Tibial nerve (tissue), 4 donors: ENCODE data around the gene MROH2B. TPM values are rescaled to one million over a fixed set of nuclear protein-coding genes. Genes with fewer than 3 reads are reported as not detected.
"Not testable (repeated sequence)": the region's sequence is repeated elsewhere in the genome, so short reads cannot be mapped to it uniquely, and the experiment has no call there.

Experiments
- DNase-seq, 2 donors: peaks; one replicate each; pipeline ENCODE4 v3.0.0-alpha.2; 2019; ENCODE audit warnings: low spot score in 2 of 2
- H3K27ac ChIP-seq, 4 donors: fragments of 200-600 bp; sonication (generic) in 3 of 4; one replicate each; pipeline ENCODE4 v1.5.1; 2017 to 2019; ENCODE audit warnings: mild to moderate bottlenecking in 1 of 4
- H3K27me3 ChIP-seq, 2 donors: fragments of 200-600 bp; sonication (generic) in 1 of 2; one replicate each; pipeline versions ENCODE4 v1.5.1 to v1.6.0; 2017 to 2019
- H3K36me3 ChIP-seq, 3 donors: fragments of 200-600 bp; sonication (generic); one replicate each; pipeline ENCODE4 v1.5.1; 2018 to 2019
- H3K4me1 ChIP-seq, 4 donors: fragments of 200-600 bp; sonication (generic) in 3 of 4; one replicate each; pipeline ENCODE4 v1.5.1; 2017 to 2019
- H3K4me3 ChIP-seq, 4 donors: fragments of 200-600 bp; sonication (generic) in 3 of 4; one replicate each; pipeline ENCODE4 v1.5.1; 2017 to 2019; ENCODE audit warnings: mild to moderate bottlenecking in 1 of 4, moderate library complexity in 1 of 4
- H3K9me3 ChIP-seq, 4 donors: fragments of 200-600 bp; sonication (generic) in 3 of 4; one replicate each; pipeline ENCODE4 v1.5.1; 2017 to 2019
- CTCF ChIP-seq, 5 experiments: fragments of 200-600 bp in 3 of 5; fragments of 450-650 bp in 2 of 5; sonication (generic) in 3 of 5; IDR thresholded peaks; one replicate each; pipeline ENCODE4 v1.5.1; 2016 to 2019; ENCODE audit warnings: antibody characterized with exemption in 5 of 5, mild to moderate bottlenecking in 3 of 5, moderate library complexity in 2 of 5
- EP300 ChIP-seq, 2 donors: sonication (generic); formaldehyde crosslinking; IDR thresholded peaks; one replicate each; pipeline ENCODE4 v1.6.1; 2017; ENCODE audit warnings: antibody characterized with exemption in 2 of 2, mild to moderate bottlenecking in 1 of 2
- POLR2A ChIP-seq, 2 donors: fragments of 450-650 bp; IDR thresholded peaks; one replicate each; pipeline ENCODE4 v1.6.1; 2017; ENCODE audit warnings: antibody characterized with exemption in 2 of 2, mild to moderate bottlenecking in 2 of 2, moderate library complexity in 2 of 2
- WGBS, 2 donors: methylation state at CpG; one replicate each; pipeline ENCODE4 v1.1.5; 2018; 5-methylcytosine and 5-hydroxymethylcytosine counted together
- total RNA-seq, 4 donors: library from RNA; depleted of rRNA; stranded (reverse); fragments of >200 nt; gene quantifications; one replicate each; pipeline ENCODE4 v1.1.0, GENCODE V29; 2016

The MROH2B gene
- total RNA-seq, 4 donors from 2014 or later, result not detected

GRCh38 chr5:41057940-41058339 is 13.2 kb downstream of the MROH2B start:
- Histone ChIP-seq H3K36me3 (no peaks in the 10 kb centered on the region), H3K4me3 (no peak overlapping the region), H3K27ac (no peak overlapping the region), H3K9me3 (no peaks in the 10 kb centered on the region), H3K27me3 (no peaks in the 10 kb centered on the region), H3K4me1 (no peaks in the 10 kb centered on the region)
- no peak for TF ChIP-seq CTCF (IDR thresholded peaks at IDR 0.05)
- TF ChIP-seq POLR2A (IDR thresholded peaks at IDR 0.05), result no peak
- no peak for TF ChIP-seq EP300 (IDR thresholded peaks at IDR 0.05)
- no peak for DNase-seq
- WGBS, 2 donors, result 94 to 95% methylated on average over 9 of the region's 9 CpGs

GRCh38 chr5:41057231-41057630 is 13.9 kb downstream of the MROH2B start:
- DNase-seq, result no peak
- Histone ChIP-seq H3K27me3 (no peaks in the 10 kb centered on the region), H3K9me3 (no peaks in the 10 kb centered on the region), H3K4me3 (no peak overlapping the region), H3K27ac (no peak overlapping the region), H3K36me3 (no peaks in the 10 kb centered on the region), H3K4me1 (no peaks in the 10 kb centered on the region)
- TF ChIP-seq EP300 (IDR thresholded peaks at IDR 0.05) (no peak), POLR2A (IDR thresholded peaks at IDR 0.05) (no peak), CTCF (IDR thresholded peaks at IDR 0.05) (no peak)
- WGBS, 2 donors, result 84 to 90% methylated on average over 5 of the region's 5 CpGs

- Histone ChIP-seq H3K4me3 (no peak overlapping the region), H3K4me1 (peaks cover 0 to 10% (median 4%) of the 10 kb centered on the region in 4 donors), H3K36me3 (no peaks in the 10 kb centered on the region), H3K27me3 (no peaks in the 10 kb centered on the region), H3K27ac (no peak overlapping the region), H3K9me3 (no peaks in the 10 kb centered on the region)
- 0 to 24% methylated on average over 2 of the region's 2 CpGs for WGBS, 2 donors
- TF ChIP-seq EP300 (IDR thresholded peaks at IDR 0.05) (no peak), CTCF (IDR thresholded peaks at IDR 0.05) (no peak), POLR2A (IDR thresholded peaks at IDR 0.05) (no peak)
- DNase-seq, result no peak
Observed at GRCh38 chr5:41048986-41049385, 22.2 kb downstream of the MROH2B start.

GRCh38 chr5:41043109-41043747 is 27.9 kb downstream of the MROH2B start:
- no peak for DNase-seq
- 65 to 71% methylated on average over 1 of the region's 1 CpG for WGBS, 2 donors

GRCh38 chr5:41032973-41033372 is 38.2 kb downstream of the MROH2B start:
- Histone ChIP-seq H3K27me3 (no peaks in the 10 kb centered on the region), H3K36me3 (no peaks in the 10 kb centered on the region), H3K4me3 (no peak overlapping the region), H3K27ac (no peak overlapping the region), H3K9me3 (peaks cover 0 to 6% (median 0%) of the 10 kb centered on the region in 4 donors), H3K4me1 (no peaks in the 10 kb centered on the region)
- TF ChIP-seq POLR2A (IDR thresholded peaks at IDR 0.05), result no peak
- no peak for TF ChIP-seq CTCF (IDR thresholded peaks at IDR 0.05)
- TF ChIP-seq EP300 (IDR thresholded peaks at IDR 0.05), result no peak
- DNase-seq, result no peak

More at GRCh38 chr5:41043109-41043747, 27.9 kb downstream of the MROH2B start:
- H3K9me3 ChIP-seq, result no peaks in the 10 kb centered on the region
- H3K36me3 ChIP-seq, result no peaks in the 10 kb centered on the region
- H3K4me3 ChIP-seq, result no peak overlapping the region
- H3K4me1 ChIP-seq, result no peaks in the 10 kb centered on the region
- TF ChIP-seq POLR2A (IDR thresholded peaks at IDR 0.05), result no peak
- TF ChIP-seq CTCF (IDR thresholded peaks at IDR 0.05), result no peak
- TF ChIP-seq EP300 (IDR thresholded peaks at IDR 0.05), result no peak
- no peaks in the 10 kb centered on the region for H3K27me3 ChIP-seq
- no peak overlapping the region for H3K27ac ChIP-seq

- H3K4me1 ChIP-seq, H3K27ac ChIP-seq, DNase-seq, H3K27me3 ChIP-seq, H3K4me3 ChIP-seq, H3K36me3 ChIP-seq: not testable (repeated sequence)
- 93 to 96% methylated on average over 3 to 8 of the region's 8 CpGs for WGBS, 2 donors
- peaks cover 0 to 16% (median 0%) of the 10 kb centered on the region in 4 donors for H3K9me3 ChIP-seq
Observed at GRCh38 chr5:41022600-41022999, 48.5 kb downstream of the MROH2B start.
